Endometrial microvascular endothelial cells (primary cell): ENCODE measurements around the gene TMEM151A. TPM values are rescaled to one million over a fixed set of nuclear protein-coding genes. Genes with fewer than 3 reads are reported as not detected.
"Not testable (repeated sequence)": the region's sequence is repeated elsewhere in the genome, so short reads cannot be mapped to it uniquely, and the experiment has no call there.

Experiments
- in situ Hi-C: cut with HindIII; loops from 2 replicates; pipeline ENCODE4 v1.10.0; 2017; ENCODE audit warnings: low sequenced_read_pairs, low pct_unique_long_range_greater_than_20kb; ENCODE audit errors: inconsistent ontology term
- total RNA-seq: library from RNA; depleted of rRNA; stranded (reverse); fragments of >200 nt; gene quantifications from one replicate; pipeline ENCODE4 v1.2.3, GENCODE V29; 2015; ENCODE audit errors: inconsistent ontology term

TMEM151A gene
- total RNA-seq, 1 donor from 2014 or later = not detected

- in situ Hi-C loops = no loop called here
These were observed 25.2 kb upstream of the TMEM151A start for GRCh38 chr11:66266378-66267038.

GRCh38 chr11:66267039-66267378, 24.7 kb upstream of the TMEM151A start:
- in situ Hi-C loops = no loop called here

GRCh38 chr11:66267379-66268243, 24.1 kb upstream of the TMEM151A start:
- in situ Hi-C loops = no loop called here

- in situ Hi-C loops = no loop called here
These were observed 23.3 kb upstream of the TMEM151A start, which contains the start of gene RAB1B for GRCh38 chr11:66268244-66268951. Gene RAB1B, plus strand, starts transcription at chr11:66268639. Its CDS starts 41 bp downstream, at chr11:66268680.

DNA sequence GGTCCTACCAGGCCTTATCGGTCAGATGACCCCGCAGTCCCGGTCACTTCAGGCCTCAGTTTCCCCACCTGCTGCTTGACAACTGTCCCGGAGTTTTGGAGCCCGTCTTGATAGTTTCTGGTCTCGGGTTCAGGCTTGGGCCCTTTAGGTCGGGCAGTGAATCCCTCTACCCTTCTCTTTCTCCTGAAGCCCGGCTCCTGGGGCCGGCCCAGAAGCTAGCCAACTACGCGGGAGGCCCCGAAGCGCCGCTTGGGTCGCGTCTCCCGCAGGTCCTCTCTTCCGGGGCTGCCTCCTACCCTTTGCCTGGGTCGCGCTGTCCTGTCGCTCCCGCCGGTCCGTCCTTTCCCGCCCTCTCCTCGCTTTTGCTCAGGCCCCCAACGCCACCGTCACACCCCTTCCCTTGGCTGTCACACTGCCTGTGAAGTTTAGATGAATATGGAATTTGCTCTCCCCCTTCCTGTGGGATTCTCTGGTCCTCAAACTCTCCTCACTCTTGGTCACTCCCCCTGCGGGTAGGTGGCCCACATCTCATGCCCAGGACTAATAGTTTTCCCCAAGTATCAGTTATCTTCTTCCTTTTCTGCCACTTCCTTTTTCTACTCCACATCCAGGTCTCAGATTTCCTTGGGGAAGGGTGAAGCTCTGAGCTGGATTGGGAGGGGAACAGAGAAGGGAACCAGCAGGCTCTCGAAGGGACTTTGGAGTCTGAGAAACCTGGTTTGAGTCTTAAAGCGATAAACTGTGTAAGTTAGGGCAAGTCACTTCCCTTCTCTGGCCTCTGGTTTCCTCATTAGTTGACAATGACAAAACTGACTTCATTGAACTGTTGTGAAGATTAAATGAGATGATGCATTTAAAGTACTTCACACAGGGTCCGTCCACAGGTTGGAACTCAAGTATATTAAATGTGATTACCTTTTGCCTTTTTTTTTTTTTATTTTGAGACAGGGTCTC, 22.5 kb upstream of the TMEM151A start:
- in situ Hi-C loops = no loop called here

DNA sequence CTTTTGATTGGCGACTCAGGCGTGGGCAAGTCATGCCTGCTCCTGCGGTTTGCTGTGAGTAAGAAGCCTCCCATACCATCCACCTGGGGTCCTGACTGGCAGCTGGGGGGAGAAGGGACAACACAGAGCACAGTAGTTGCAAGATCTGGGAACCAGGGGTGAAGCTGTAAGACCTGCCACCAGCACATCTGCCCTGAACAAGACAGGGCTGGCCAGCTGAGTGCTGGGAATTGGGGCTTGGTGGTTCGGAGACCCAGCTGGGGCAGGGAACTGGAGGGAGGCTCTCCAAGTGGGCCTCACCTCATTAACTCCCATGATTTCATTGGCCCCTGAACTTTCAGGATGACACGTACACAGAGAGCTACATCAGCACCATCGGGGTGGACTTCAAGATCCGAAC, 19.9 kb upstream of the TMEM151A start:
- in situ Hi-C loops = no loop called here

DNA sequence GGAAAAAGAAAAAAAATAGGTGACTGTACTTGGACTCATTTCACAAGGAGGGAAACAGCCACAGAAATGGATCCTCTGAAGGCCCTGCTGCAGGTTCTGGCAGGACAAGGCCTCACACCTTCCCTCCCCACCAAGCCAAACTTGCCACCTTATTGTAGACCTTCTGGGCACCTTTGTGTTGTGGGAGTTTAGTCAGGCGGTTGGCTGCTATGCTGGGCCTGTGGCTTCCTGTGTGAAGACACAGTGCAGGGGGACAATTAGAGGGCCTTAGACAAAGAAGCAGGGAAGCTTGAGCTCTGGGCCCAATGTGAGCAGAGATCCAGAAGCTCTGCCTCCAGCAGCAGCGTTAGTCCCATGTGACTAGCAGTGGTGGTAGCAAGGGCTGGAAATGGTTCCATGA, 19.1 kb upstream of the TMEM151A start:
- in situ Hi-C loops = no loop called here

- in situ Hi-C loops = no loop called here
These were observed 17.5 kb upstream of the TMEM151A start for GRCh38 chr11:66274219-66274618.

GRCh38 chr11:66275396-66275795, 16.3 kb upstream of the TMEM151A start:
- in situ Hi-C loops = no loop called here

DNA sequence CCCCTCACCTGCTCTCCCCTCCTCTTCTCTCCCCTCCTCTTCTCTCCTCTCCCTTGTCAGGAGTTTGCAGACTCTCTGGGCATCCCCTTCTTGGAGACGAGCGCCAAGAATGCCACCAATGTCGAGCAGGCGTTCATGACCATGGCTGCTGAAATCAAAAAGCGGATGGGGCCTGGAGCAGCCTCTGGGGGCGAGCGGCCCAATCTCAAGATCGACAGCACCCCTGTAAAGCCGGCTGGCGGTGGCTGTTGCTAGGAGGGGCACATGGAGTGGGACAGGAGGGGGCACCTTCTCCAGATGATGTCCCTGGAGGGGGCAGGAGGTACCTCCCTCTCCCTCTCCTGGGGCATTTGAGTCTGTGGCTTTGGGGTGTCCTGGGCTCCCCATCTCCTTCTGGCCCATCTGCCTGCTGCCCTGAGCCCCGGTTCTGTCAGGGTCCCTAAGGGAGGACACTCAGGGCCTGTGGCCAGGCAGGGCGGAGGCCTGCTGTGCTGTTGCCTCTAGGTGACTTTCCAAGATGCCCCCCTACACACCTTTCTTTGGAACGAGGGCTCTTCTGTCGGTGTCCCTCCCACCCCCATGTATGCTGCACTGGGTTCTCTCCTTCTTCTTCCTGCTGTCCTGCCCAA, 15.6 kb upstream of the TMEM151A start:
- in situ Hi-C loops = no loop called here

- in situ Hi-C loops = not testable (repeated sequence)
These were observed 15.1 kb upstream of the TMEM151A start for GRCh38 chr11:66276619-66277018.

DNA sequence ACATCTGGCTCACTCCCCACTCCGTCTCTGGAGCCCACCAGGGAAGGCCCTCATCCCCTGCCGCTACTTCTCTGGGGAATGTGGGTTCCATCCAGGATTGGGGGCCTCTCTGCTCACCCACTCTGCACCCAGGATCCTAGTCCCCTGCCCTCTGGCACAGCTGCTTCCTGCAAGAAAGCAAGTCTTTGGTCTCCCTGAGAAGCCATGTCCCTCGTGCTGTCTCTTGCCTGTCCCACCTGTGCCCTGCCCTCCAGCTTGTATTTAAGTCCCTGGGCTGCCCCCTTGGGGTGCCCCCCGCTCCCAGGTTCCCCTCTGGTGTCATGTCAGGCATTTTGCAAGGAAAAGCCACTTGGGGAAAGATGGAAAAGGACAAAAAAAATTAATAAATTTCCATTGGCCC, 14.6 kb upstream of the TMEM151A start:
- in situ Hi-C loops = not testable (repeated sequence)

GRCh38 chr11:66277471-66278362, 14.0 kb upstream of the TMEM151A start, which contains the start of gene CNIH2:
Gene CNIH2, plus strand, starts transcription at chr11:66278175. Its CDS starts 282 bp downstream, at chr11:66278457.
- in situ Hi-C loops = no loop called here

DNA sequence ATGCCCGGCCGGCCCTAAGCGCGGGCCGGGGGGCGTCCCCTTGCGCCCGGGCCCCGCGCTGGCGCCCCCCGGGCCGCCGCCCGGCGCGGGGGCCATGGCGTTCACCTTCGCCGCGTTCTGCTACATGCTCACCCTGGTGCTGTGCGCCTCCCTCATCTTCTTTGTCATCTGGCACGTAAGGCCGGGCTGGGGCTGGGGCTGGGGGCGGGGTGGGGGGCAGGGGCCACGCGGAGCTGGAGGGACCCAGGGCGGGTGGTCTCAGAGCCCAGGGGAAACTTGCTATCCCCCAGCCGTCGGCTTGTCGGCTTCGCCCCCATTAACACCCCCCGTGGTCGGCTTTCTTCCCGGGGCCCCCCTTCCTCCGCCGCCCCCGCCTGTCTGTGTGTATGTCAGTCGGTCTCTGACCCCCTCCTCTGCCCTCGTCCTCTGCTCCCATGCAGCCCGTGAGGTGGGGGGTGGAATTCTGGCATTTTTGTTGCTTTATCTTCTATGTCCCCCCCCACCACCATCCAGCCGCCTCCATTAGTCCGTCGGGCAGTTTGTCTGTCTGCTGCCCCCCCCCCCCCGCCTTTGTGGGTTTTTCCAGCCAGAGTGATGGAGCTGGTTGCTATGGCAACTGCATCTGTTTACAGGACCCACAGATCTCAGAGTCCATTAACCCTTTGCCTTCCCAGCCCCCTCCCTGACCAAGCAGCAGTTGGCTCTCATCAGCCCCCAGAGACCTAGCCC, 13.2 kb upstream of the TMEM151A start:
- in situ Hi-C loops = no loop called here

GRCh38 chr11:66279092-66279734, 12.5 kb upstream of the TMEM151A start:
- in situ Hi-C loops = no loop called here

DNA sequence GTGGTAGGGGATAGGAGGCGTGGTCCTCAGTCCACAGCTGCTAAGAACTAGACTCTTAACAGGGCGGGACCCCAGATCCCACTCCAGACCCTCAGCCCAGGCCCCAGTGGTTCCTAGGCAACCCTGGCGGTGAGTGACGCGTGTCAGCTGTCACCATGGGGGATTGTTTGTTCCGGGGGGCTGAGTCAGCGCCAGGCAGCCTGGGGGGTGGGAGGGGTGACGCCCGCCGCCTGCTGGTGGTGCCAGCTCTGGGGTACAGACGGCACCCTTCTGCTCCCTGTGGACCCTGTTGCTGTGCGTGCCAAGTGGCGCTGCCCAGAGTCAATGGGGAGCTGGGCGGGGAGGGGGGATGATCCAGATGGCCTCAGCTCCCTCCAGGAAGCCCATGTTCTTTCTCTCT, 11.3 kb upstream of the TMEM151A start:
- in situ Hi-C loops = no loop called here
